Activated CD4-positive, alpha-beta memory T cell treated with anti-CD3 and anti-CD28 coated beads for 36 hours (primary cell): ENCODE measurements around the gene RMC1. TPM values are rescaled to one million over a fixed set of nuclear protein-coding genes. Genes with fewer than 3 reads are reported as not detected.
"Not testable (repeated sequence)": the region's sequence is repeated elsewhere in the genome, so short reads cannot be mapped to it uniquely, and the experiment has no call there.

Source experiments
- CTCF ChIA-PET: fragments of 350-600 bp; sonication (Branson Sonifier 250); formaldehyde crosslinking; loops from one replicate; lab custom pipeline; 2021; ENCODE audit warnings: antibody characterized with exemption, inconsistent platforms; lab: Charles Lee
- POLR2A ChIA-PET: fragments of 350-600 bp; sonication (Branson Sonifier 250); formaldehyde crosslinking; loops from one replicate; lab custom pipeline; 2021; ENCODE audit warnings: antibody characterized with exemption; lab: Charles Lee
- DNase-seq: peaks from one replicate; pipeline ENCODE4 v3.0.0-alpha.2; 2020
- H3K27ac Mint-ChIP-seq: one replicate; pipeline ENCODE4 v1.8.0; 2021; ENCODE audit warnings: mixed read lengths
- H3K27me3 Mint-ChIP-seq: one replicate; pipeline ENCODE4 v1.8.0; 2021; ENCODE audit warnings: mixed read lengths
- H3K36me3 Mint-ChIP-seq: one replicate; pipeline ENCODE4 v1.8.0; 2021; ENCODE audit warnings: mixed read lengths
- H3K4me1 Mint-ChIP-seq: one replicate; pipeline ENCODE4 v1.8.0; 2021; ENCODE audit warnings: low read depth, mixed read lengths
- H3K4me3 Mint-ChIP-seq: one replicate; pipeline ENCODE4 v1.8.0; 2021; ENCODE audit warnings: mild to moderate bottlenecking, mixed read lengths
- H3K9me3 Mint-ChIP-seq: one replicate; pipeline ENCODE4 v1.8.0; 2021; ENCODE audit warnings: mixed read lengths
- intact Hi-C: fragments of 100-400 bp; cut with micrococcal nuclease; formaldehyde crosslinking; loops from one replicate; pipeline ENCODE4 v1.15.1; 2023
- total RNA-seq, 2 experiments: library from RNA; stranded (reverse); gene quantifications; one replicate each; pipeline ENCODE4 v1.2.3, GENCODE V29; 2021

RMC1 gene
- total RNA-seq, 2 experiments from 2014 or later, result 47.6 to 48.6 TPM

DNA sequence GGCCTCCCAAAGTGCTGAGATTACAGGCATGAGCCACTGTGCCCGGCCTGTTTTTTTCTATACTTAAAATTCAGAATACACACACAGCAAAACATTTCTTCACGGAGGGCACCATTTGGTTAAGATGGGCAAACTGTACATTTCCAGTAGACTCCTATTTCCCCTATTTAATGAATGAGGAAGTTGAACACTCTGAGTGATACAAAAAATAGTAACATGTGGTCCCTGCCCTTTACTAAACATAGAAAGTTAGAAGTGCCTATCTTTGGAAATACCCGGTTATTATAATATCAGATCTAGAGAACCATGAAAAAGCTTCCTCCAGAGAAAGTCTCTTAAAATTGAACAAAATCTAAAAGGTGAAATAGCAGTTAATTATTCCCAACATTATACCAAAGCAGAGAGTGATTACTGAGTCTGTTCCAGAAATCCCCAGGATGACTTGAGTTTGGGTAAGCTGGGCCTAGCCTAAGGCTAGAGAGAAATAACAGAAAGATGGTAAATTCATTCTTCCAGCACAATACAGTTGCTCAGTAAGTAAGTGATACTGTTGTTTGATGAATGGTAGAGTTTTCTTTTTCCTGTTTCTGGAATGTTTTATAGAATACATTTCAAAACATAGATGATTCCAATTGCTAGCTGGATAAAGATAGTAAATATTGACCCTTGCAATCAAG lies 23.3 kb upstream of the RMC1 start:
- intact Hi-C loops, result no loop called here
- Mint-ChIP-seq H3K9me3 (no peaks in the 10 kb centered on the region), H3K4me3 (no peak overlapping the region), H3K27me3 (no peaks in the 10 kb centered on the region), H3K27ac (no peak overlapping the region), H3K4me1 (no peaks in the 10 kb centered on the region), H3K36me3 (peaks cover 34% of the 10 kb centered on the region)
- POLR2A ChIA-PET, result interaction anchor here (1.0 kb wide), 1 partner anchor 22 kb away, joined by 3 read pairs; no protein-coding TSS in a partner anchor
- CTCF ChIA-PET, result interaction anchor here (3.7 kb wide), 1 partner anchor 19 kb away, joined by 15 read pairs; no protein-coding TSS in a partner anchor
- DNase-seq, result no peak

DNA sequence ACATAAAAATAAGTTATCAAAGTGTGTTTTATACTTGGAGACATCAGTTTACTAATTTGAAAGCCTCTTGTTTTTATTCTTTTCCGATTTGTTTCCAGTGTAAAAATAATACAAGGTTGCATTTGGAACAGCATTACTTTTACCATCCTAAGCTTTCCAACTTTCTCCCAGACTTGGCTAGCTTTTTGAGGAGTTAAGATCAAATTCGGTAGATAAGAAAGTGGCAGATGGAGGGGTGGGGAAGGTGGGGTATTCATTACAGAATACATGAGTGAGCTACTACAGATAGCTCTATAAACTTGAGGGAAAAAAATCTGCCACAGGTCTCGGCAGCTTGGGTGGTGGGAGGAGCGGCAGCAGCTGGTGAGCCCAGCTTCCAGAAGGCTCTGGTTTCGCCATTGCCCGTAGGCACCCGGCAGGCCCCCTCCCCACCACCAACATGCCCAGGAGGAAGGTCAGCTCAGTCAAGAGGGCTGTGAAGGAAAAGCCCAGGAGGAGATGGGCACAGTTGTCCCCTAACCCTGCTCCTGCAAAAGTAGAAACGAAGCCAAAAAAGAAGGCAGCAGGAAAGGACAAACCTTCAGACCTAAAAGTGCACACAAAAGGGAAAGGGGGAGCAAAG lies 18.6 kb upstream of the RMC1 start:
- no peaks in the 10 kb centered on the region for H3K9me3 Mint-ChIP-seq
- no peak overlapping the region for H3K4me3 Mint-ChIP-seq
- DNase-seq, result no peak
- ChIA-PET CTCF (interaction anchor here (1.2 kb wide), 2 partner anchors 14 to 32 kb away, joined by 3 read pairs; no protein-coding TSS in a partner anchor), POLR2A (interaction anchor here (0.5 kb wide), 1 partner anchor 58 kb away, joined by 3 read pairs; no protein-coding TSS in a partner anchor)
- peaks cover 12% of the 10 kb centered on the region for H3K4me1 Mint-ChIP-seq
- no peak overlapping the region for H3K27ac Mint-ChIP-seq
- H3K36me3 Mint-ChIP-seq, result peaks cover 17% of the 10 kb centered on the region
- H3K27me3 Mint-ChIP-seq, result no peaks in the 10 kb centered on the region
- intact Hi-C loops, result no loop called here

DNA sequence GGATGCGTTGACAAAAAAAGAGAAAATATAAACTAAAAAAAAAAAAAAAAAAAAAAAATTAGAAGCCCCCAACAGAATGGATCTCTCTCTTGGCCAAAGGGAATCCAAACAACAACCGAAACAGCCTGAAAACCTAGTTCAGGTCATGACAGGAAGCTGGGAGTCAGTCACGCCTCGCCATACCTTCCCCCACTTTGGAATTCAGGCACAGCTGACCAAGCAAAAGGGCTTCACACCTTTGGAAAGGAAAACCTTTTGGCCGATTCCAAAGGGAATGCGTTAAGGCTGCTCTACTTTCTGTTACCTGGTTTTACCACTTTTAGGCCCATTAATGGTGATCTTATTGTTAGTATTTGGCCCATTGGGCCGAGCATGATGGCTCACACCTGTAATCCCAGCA lies 17.9 kb upstream of the RMC1 start:
- ChIA-PET CTCF (interaction anchor here (1.2 kb wide), 2 partner anchors 13 to 31 kb away, joined by 3 read pairs; no protein-coding TSS in a partner anchor), POLR2A (no interaction called here)
- no peak for DNase-seq
- Mint-ChIP-seq H3K4me1 (peaks cover 12% of the 10 kb centered on the region), H3K36me3 (peaks cover 11% of the 10 kb centered on the region), H3K9me3 (no peaks in the 10 kb centered on the region), H3K27ac (no peak overlapping the region), H3K27me3 (no peaks in the 10 kb centered on the region), H3K4me3 (no peak overlapping the region)
- intact Hi-C loops, result no loop called here

GRCh38 chr18:23487738-23488570 lies 15.4 kb upstream of the RMC1 start:
- peak overlapping the region; percentile 58 for H3K4me3 Mint-ChIP-seq
- POLR2A ChIA-PET, result interaction anchor here (1.3 kb wide), 1 partner anchor 35 kb away, joined by 4 read pairs; the partner anchor contains the start of gene RIOK3
- H3K4me1 Mint-ChIP-seq, result peaks cover 12% of the 10 kb centered on the region
- intact Hi-C loops, result loop anchor here (1.0 kb wide), 1 partner anchor 14 kb away; no protein-coding TSS in a partner anchor
- peaks cover 5% of the 10 kb centered on the region for H3K36me3 Mint-ChIP-seq
- no peaks in the 10 kb centered on the region for H3K9me3 Mint-ChIP-seq
- H3K27me3 Mint-ChIP-seq, result no peaks in the 10 kb centered on the region
- peak; percentile 71 for DNase-seq
- CTCF ChIA-PET, result interaction anchor here (1.0 to 2.1 kb wide), 4 partner anchors 9 to 28 kb away, joined by 5 to 35 read pairs (median 11); partner anchors contain the start of gene RMC1
- H3K27ac Mint-ChIP-seq, result peak overlapping the region; percentile 76

DNA sequence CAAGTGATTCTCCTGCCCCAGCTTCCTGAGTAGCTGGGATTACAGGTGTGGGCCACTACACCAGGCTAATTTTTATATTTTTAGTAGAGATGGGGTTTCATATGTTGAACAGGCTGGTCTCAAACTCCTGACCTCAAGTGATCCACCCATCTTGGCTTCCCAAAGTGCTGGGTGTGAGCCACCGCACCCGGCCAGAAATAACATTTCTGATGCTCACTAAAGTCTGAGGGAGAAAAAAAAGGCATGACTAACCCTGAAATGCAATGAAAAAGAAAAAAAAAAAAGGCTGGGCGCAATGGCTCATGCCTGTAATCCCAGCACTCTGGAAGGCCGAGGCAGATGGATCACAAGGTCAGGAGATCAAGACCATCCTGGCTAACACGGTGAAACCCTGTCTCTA lies 13.7 kb upstream of the RMC1 start:
- intact Hi-C loops, H3K27me3 Mint-ChIP-seq, POLR2A ChIA-PET, H3K4me3 Mint-ChIP-seq, H3K36me3 Mint-ChIP-seq, H3K9me3 Mint-ChIP-seq, CTCF ChIA-PET, DNase-seq, H3K27ac Mint-ChIP-seq: not testable (repeated sequence)
- peaks cover 12% of the 10 kb centered on the region for H3K4me1 Mint-ChIP-seq

DNA sequence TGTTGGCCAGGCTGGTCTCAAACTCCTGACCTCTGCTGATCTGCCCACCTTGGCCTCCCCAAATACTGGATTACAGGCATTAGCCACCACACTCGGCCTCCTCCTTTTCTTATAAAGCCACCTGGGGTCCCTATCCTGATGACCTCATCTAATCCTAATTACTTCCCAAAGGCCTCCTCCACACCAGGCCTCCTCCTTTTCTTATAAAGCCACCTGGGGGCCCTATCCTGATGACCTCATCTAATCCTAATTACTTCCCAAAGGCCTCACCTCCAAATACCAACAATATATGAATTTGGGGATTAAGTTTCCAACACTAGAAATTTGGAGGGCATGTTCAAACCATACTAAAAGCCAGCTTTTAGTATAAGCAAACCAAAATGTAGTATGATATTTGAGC lies 9.7 kb upstream of the RMC1 start:
- H3K4me3 Mint-ChIP-seq, result no peak overlapping the region
- ChIA-PET POLR2A (no interaction called here), CTCF (no interaction called here)
- no peak overlapping the region for H3K27ac Mint-ChIP-seq
- peaks cover under 1% of the 10 kb centered on the region for H3K4me1 Mint-ChIP-seq
- no peaks in the 10 kb centered on the region for H3K9me3 Mint-ChIP-seq
- no peaks in the 10 kb centered on the region for H3K36me3 Mint-ChIP-seq
- intact Hi-C loops, result no loop called here
- no peak for DNase-seq
- H3K27me3 Mint-ChIP-seq, result no peaks in the 10 kb centered on the region

DNA sequence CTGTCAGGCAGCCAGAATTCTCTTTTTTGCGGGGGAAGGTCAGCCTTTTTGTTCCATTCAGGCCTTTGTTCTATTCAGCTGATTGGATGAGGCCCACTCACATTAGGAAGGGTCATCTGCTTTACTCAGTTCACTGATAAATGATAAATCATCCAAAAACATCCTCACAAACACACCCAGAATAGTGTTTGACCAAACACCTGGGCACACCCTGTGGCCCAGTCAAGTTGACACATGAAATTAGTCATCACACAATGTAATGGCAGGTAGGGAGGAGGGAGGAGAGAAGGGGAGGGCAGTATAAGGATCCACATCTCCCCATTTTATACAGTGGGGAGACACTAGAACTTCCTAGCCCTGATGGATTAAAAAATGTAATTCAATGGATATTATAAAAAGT lies 8.3 kb upstream of the RMC1 start:
- H3K9me3 Mint-ChIP-seq, result no peaks in the 10 kb centered on the region
- H3K4me3 Mint-ChIP-seq, result no peak overlapping the region
- H3K36me3 Mint-ChIP-seq, result no peaks in the 10 kb centered on the region
- ChIA-PET POLR2A (no interaction called here), CTCF (no interaction called here)
- intact Hi-C loops, result no loop called here
- DNase-seq, result no peak
- peaks cover 2% of the 10 kb centered on the region for H3K4me1 Mint-ChIP-seq
- H3K27ac Mint-ChIP-seq, result no peak overlapping the region
- H3K27me3 Mint-ChIP-seq, result no peaks in the 10 kb centered on the region

- POLR2A ChIA-PET, result no interaction called here
- H3K4me1 Mint-ChIP-seq, result peaks cover 2% of the 10 kb centered on the region
- H3K27me3 Mint-ChIP-seq, result no peaks in the 10 kb centered on the region
- no peak overlapping the region for H3K4me3 Mint-ChIP-seq
- intact Hi-C loops, result no loop called here
- no peaks in the 10 kb centered on the region for H3K36me3 Mint-ChIP-seq
- no peak for DNase-seq
- no peaks in the 10 kb centered on the region for H3K9me3 Mint-ChIP-seq
- CTCF ChIA-PET, result interaction anchor here (0.6 to 2.2 kb wide), 4 partner anchors 8 to 364 kb away, joined by 3 to 11 read pairs (median 4); no protein-coding TSS in a partner anchor
- H3K27ac Mint-ChIP-seq, result no peak overlapping the region
Observed at GRCh38 chr18:23495723-23496440, 7.4 kb upstream of the RMC1 start.

DNA sequence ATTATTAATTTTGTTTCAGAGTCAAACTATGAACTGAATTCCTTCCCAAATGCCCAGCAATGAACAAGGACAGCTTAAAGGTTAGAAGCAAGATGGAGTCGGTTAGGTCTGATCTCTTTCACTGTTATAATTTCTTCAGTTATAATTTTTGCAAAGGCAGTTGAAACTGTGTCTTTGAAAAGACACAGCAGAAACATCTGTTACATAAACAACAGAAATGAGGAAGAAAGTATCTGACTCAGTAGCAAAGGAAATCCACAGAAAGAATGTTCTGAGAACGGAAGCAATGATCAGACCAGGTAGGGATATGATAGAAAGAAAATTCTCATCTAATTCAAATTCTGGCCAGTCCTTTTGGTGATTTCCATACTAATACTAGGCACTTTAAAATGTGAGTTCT lies 5.2 kb upstream of the RMC1 start:
- ChIA-PET POLR2A (no interaction called here), CTCF (interaction anchor here (0.5 to 3.8 kb wide), 41 partner anchors 10 to 1735 kb away, joined by 3 to 35 read pairs (median 3); partner anchors contain the start of genes NPC1 and RIOK3)
- Mint-ChIP-seq H3K27me3 (no peaks in the 10 kb centered on the region), H3K4me1 (peaks cover 9% of the 10 kb centered on the region), H3K9me3 (no peaks in the 10 kb centered on the region), H3K27ac (no peak overlapping the region), H3K4me3 (no peak overlapping the region), H3K36me3 (no peaks in the 10 kb centered on the region)
- DNase-seq, result no peak
- intact Hi-C loops, result loop anchor here (1.0 to 2.0 kb wide), 3 partner anchors 88 to 315 kb away; partner anchors contain the start of gene NPC1

DNA sequence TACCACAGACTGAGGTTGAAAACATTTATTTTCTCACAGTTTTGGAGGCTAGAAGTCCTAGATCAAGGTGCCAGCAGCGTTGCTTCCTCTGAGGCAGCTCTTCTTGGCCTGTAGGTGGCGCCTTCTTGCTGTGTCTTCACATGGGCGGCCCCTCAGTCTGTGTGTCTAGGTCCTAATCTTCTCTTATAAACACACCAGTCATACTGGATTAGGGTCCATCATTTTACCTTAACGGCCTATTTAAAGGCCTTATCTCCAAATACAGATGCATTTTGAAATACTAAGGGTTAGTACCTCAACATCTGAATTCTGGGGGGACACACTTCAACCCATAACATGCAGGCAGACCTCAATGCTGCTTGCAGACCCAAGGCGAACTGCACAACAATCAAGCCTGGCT lies 4.4 kb upstream of the RMC1 start:
- Mint-ChIP-seq H3K27me3 (no peaks in the 10 kb centered on the region), H3K27ac (no peak overlapping the region), H3K4me1 (peaks cover 9% of the 10 kb centered on the region), H3K9me3 (no peaks in the 10 kb centered on the region), H3K36me3 (peaks cover under 1% of the 10 kb centered on the region), H3K4me3 (no peak overlapping the region)
- intact Hi-C loops, result loop anchor here (1.0 to 2.0 kb wide), 3 partner anchors 87 to 314 kb away; partner anchors contain the start of gene NPC1
- ChIA-PET CTCF (interaction anchor here (0.6 to 3.8 kb wide), 37 partner anchors 9 to 880 kb away, joined by 3 to 35 read pairs (median 3); partner anchors contain the start of genes NPC1 and RIOK3), POLR2A (no interaction called here)
- peak; percentile 80 for DNase-seq

DNA sequence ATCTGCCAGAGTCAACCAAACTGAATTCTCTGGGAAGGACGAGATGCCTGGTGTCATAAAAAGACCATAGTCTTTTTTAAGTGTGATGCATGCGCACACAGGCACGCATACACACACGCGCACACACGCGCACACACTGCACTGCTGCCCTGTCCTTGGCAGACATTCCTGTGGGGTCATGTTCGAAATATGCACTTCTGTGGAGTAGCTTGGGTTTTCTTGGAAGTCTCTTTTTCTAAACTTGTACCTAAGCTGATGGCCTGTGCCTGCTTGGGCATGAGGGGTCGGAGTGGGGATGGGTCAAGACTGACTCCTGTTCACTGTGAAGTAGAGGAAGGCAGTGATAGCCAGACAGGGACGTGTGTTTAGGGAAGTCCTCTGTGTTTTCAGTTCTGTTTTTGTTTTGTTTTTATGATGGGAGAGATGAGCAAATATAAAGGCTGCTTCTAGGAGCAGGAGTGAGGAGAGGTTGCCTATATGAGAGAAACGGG lies 4.0 kb upstream of the RMC1 start:
- H3K4me3 Mint-ChIP-seq, result no peak overlapping the region
- no peaks in the 10 kb centered on the region for H3K9me3 Mint-ChIP-seq
- no peaks in the 10 kb centered on the region for H3K27me3 Mint-ChIP-seq
- POLR2A ChIA-PET, result no interaction called here
- DNase-seq, result no peak
- H3K36me3 Mint-ChIP-seq, result peaks cover 5% of the 10 kb centered on the region
- H3K27ac Mint-ChIP-seq, result no peak overlapping the region
- peaks cover 12% of the 10 kb centered on the region for H3K4me1 Mint-ChIP-seq
- intact Hi-C loops, result loop anchor here (2.0 kb wide), 2 partner anchors 203 to 313 kb away; no protein-coding TSS in a partner anchor
- CTCF ChIA-PET, result interaction anchor here (0.9 to 3.8 kb wide), 19 partner anchors 9 to 556 kb away, joined by 3 to 35 read pairs (median 5); partner anchors contain the start of gene RIOK3
